GM18909 (cell line): ENCODE results near the gene TEX50.
"Not testable (repeated sequence)": the region's sequence is repeated elsewhere in the genome, so short reads cannot be mapped to it uniquely, and the experiment has no call there.

Source experiments
- ATAC-seq: cut with Tn5 transposase; IDR thresholded peaks from one replicate; pipeline ENCODE4 v1.9.1; 2021; ENCODE audit warnings: mild to moderate bottlenecking; ENCODE audit not compliant: unreplicated experiment, poor library complexity

The TEX50 gene

GRCh38 chr1:173635116-173635515 is at the start of gene TEX50:
TSS of gene TEX50 (plus strand) at chr1:173635338. CDS start at chr1:173635522, 184 bp downstream.
- no peak for ATAC-seq

GRCh38 chr1:173590557-173590956 is 44.6 kb upstream of the TEX50 start:
- ATAC-seq, result no peak

- ATAC-seq, result not testable (repeated sequence)
These were observed 44.0 kb upstream of the TEX50 start for GRCh38 chr1:173591138-173591537.

GRCh38 chr1:173596097-173596825 is 38.9 kb upstream of the TEX50 start:
- no peak for ATAC-seq

GRCh38 chr1:173601588-173601987 is 33.5 kb upstream of the TEX50 start:
- ATAC-seq, result no peak

- no peak for ATAC-seq
These were observed 32.0 kb upstream of the TEX50 start, which contains the start of gene SLC9C2 for GRCh38 chr1:173603056-173603591. TSS of gene SLC9C2 (minus strand) at chr1:173603072. CDS start at chr1:173601776, 1,296 bp downstream.

- no peak for ATAC-seq
These were observed 26.5 kb upstream of the TEX50 start for GRCh38 chr1:173608503-173609216.

- not testable (repeated sequence) for ATAC-seq
These were observed 22.1 kb upstream of the TEX50 start for GRCh38 chr1:173613086-173613485.

GRCh38 chr1:173616859-173617258 is 18.3 kb upstream of the TEX50 start:
- ATAC-seq, result no peak

GRCh38 chr1:173627269-173627668 is 7.9 kb upstream of the TEX50 start:
- ATAC-seq, result no peak

- ATAC-seq, result no peak
These were observed 6.2 kb upstream of the TEX50 start for GRCh38 chr1:173628888-173629287.

GRCh38 chr1:173637236-173638042 is 2.3 kb downstream of the TEX50 start:
- not testable (repeated sequence) for ATAC-seq

- ATAC-seq, result no peak
These were observed 3.2 kb downstream of the TEX50 start for GRCh38 chr1:173638043-173639021.

GRCh38 chr1:173639102-173639501 is 4.0 kb downstream of the TEX50 start:
- ATAC-seq, result no peak

GRCh38 chr1:173642450-173643139 is 7.5 kb downstream of the TEX50 start:
- not testable (repeated sequence) for ATAC-seq

GRCh38 chr1:173646656-173647055 is 11.5 kb downstream of the TEX50 start:
- ATAC-seq, result no peak

GRCh38 chr1:173648880-173649605 is 13.9 kb downstream of the TEX50 start:
- ATAC-seq, result no peak

GRCh38 chr1:173660306-173660705 is 25.2 kb downstream of the TEX50 start:
- no peak for ATAC-seq
